Tibial artery (tissue), 4 donors: ENCODE measurements around the gene SYNE3.

Source experiments
- DNase-seq, 2 donors: peaks; one replicate each; pipeline ENCODE4 v3.0.0-alpha.2; 2019
- H3K27ac ChIP-seq, 2 donors: fragments of 200-600 bp; sonication (generic) in 1 of 2; 1 replicate in 1 of 2; 2 replicates in 1 of 2; pipeline ENCODE4 v1.5.1; 2018 to 2019; ENCODE audit warnings: mild to moderate bottlenecking in 1 of 2
- H3K27me3 ChIP-seq, 2 donors: fragments of 200-600 bp; sonication (generic) in 1 of 2; one replicate each; pipeline versions ENCODE4 v1.5.1 to v1.6.0; 2016 to 2019
- H3K36me3 ChIP-seq, 3 donors: fragments of 200-600 bp; sonication (generic) in 2 of 3; one replicate each; pipeline ENCODE4 v1.5.1; 2016 to 2019; ENCODE audit warnings: mild to moderate bottlenecking in 2 of 3
- H3K4me1 ChIP-seq, 4 donors: fragments of 200-600 bp; sonication (generic) in 2 of 4; 1 replicate in 3 of 4; 2 replicates in 1 of 4; pipeline ENCODE4 v1.5.1; 2016 to 2019
- H3K4me3 ChIP-seq, 2 donors: fragments of 200-600 bp; sonication (generic) in 1 of 2; 1 replicate in 1 of 2; 2 replicates in 1 of 2; pipeline ENCODE4 v1.5.1; 2018 to 2019; ENCODE audit warnings: mild to moderate bottlenecking in 2 of 2
- H3K9me3 ChIP-seq, 3 donors: fragments of 200-600 bp; sonication (generic) in 1 of 3; one replicate each; pipeline ENCODE4 v1.5.1; 2016 to 2019
- intact Hi-C: fragments of 100-400 bp; cut with DNase I; formaldehyde crosslinking; loops from one replicate; pipeline ENCODE4 v1.15.0; 2023; ENCODE audit warnings: low total_unique reads
- TF ChIP-seq, protein P1 (sequence below), 2 experiments: fragments of 200-600 bp in 1 of 2; fragments of 450-650 bp in 1 of 2; IDR thresholded peaks; one replicate each; pipeline ENCODE4 v1.5.1; 2017 to 2019; ENCODE audit warnings: antibody characterized with exemption in 2 of 2, mild to moderate bottlenecking in 1 of 2, moderate library complexity in 1 of 2

SYNE3 gene

DNA sequence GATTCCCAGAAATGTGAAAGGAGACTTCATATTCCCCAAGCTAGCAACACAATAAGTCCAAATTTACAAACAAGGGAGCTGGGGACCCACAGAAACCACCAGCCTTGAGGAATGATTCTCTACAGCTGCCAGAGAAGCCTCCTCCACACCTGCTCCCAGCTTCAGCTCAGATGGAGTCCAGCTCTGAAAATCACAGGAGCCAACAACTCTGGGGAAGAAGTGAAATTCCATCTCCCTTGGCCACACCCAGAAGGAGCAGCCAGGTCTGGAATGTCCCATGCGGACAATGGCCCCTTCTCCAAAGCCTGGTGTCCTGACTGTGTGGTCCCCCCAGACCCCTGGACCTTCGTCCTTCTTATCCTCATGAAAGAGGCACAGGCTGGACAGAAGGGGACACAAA, 45.4 kb downstream of the SYNE3 start:
- no peak overlapping the region for H3K27ac ChIP-seq
- peaks cover 0 to 24% (median 11%) of the 10 kb centered on the region in 4 donors for H3K4me1 ChIP-seq
- no peak overlapping the region for H3K4me3 ChIP-seq
- TF ChIP-seq, protein P1, sequence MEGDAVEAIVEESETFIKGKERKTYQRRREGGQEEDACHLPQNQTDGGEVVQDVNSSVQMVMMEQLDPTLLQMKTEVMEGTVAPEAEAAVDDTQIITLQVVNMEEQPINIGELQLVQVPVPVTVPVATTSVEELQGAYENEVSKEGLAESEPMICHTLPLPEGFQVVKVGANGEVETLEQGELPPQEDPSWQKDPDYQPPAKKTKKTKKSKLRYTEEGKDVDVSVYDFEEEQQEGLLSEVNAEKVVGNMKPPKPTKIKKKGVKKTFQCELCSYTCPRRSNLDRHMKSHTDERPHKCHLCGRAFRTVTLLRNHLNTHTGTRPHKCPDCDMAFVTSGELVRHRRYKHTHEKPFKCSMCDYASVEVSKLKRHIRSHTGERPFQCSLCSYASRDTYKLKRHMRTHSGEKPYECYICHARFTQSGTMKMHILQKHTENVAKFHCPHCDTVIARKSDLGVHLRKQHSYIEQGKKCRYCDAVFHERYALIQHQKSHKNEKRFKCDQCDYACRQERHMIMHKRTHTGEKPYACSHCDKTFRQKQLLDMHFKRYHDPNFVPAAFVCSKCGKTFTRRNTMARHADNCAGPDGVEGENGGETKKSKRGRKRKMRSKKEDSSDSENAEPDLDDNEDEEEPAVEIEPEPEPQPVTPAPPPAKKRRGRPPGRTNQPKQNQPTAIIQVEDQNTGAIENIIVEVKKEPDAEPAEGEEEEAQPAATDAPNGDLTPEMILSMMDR (IDR thresholded peaks at IDR 0.05): no peak
- no peak for DNase-seq
- no peaks in the 10 kb centered on the region for H3K27me3 ChIP-seq
- no peaks in the 10 kb centered on the region for H3K9me3 ChIP-seq
- peaks cover 16 to 63% (median 60%) of the 10 kb centered on the region in 3 donors for H3K36me3 ChIP-seq
- intact Hi-C loops: no loop called here

DNA sequence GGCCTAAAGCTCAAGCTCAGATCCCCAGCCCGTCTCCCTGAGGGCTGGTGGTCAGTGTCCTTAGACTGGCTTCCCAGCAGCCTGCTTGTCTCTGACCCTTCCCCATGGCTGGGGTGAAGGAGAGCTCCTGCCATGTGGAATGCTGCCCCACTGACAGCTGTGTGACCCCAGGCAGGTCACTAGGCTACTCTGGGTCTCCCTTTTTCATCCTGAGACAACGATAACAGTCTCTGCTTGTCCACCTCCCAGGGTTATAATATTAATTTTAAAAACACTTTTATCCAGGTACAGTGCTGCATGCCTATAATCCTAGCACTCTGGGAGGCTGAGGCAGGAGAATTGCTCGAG, 47.3 kb downstream of the SYNE3 start:
- Histone ChIP-seq H3K4me3 (no peak overlapping the region), H3K36me3 (peaks cover 9 to 65% (median 56%) of the 10 kb centered on the region in 3 donors), H3K4me1 (peaks cover 0 to 24% (median 11%) of the 10 kb centered on the region in 4 donors), H3K27ac (no peak overlapping the region), H3K9me3 (no peaks in the 10 kb centered on the region), H3K27me3 (no peaks in the 10 kb centered on the region)
- no peak for DNase-seq
- intact Hi-C loops: no loop called here
- TF ChIP-seq, protein P1 (IDR thresholded peaks at IDR 0.05): no peak

DNA sequence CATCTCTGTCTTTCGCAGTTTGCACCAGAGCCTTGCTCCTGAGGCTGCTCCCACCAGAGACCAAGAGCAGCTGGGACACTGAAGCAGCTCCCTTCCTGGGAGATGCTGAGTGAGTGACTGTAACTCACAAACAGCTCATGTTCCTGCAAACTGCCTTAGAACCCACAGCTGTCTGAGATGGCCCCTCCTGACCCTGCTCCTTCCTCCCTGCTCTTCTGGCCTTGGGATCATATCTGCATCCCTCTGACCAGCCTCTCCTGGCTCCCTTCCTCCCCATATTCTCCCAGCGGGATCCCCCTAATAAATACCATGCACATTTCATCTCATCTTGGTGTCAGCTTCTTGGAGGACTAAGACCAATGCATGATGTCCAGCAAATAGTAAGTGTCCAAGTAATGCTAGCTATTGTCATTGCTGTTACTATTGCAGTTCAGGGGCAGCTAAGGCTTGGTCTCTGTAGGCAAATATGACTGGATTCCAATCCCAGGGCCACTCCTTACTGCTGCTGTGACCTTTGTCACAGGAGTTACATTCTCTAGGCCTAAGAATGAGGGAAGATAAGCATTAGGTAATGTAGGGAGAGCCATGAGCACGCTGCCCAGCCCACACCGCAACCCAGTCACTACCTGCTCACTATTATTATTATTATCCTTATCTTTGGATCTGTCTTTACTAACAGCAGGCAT, 47.9 kb downstream of the SYNE3 start:
- Histone ChIP-seq H3K4me3 (no peak overlapping the region), H3K9me3 (no peaks in the 10 kb centered on the region), H3K27me3 (no peaks in the 10 kb centered on the region), H3K36me3 (peaks cover 7 to 65% (median 51%) of the 10 kb centered on the region in 3 donors), H3K27ac (no peak overlapping the region), H3K4me1 (peaks cover 0 to 24% (median 11%) of the 10 kb centered on the region in 4 donors)
- no peak for DNase-seq
- intact Hi-C loops: no loop called here
- TF ChIP-seq, protein P1 (IDR thresholded peaks at IDR 0.05): no peak

DNA sequence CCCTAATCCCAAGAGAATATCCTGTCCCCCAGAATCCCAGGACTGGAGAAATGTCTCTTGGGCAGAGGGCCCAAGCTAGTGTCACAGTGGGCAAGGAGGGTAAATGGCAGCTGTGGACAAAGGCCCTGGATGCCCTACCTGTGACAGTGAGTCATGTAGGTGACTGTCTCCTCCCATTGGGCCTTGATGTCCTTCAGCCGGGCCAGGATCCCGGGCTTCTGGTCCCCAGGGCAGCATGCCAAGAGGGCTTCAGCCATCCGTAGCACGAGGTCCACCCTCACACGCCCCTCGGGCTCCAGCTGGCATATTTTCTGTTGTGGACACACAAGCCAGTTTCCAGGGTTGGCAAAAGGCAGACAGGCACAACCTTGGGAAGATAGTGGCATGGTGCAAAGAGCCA, 48.8 kb downstream of the SYNE3 start:
- no peak for DNase-seq
- Histone ChIP-seq H3K27ac (no peak overlapping the region), H3K36me3 (peaks cover 7 to 65% (median 47%) of the 10 kb centered on the region in 3 donors), H3K9me3 (no peaks in the 10 kb centered on the region), H3K4me3 (no peak overlapping the region), H3K27me3 (no peaks in the 10 kb centered on the region), H3K4me1 (peaks cover 0 to 16% (median 6%) of the 10 kb centered on the region in 4 donors)
- TF ChIP-seq, protein P1 (IDR thresholded peaks at IDR 0.05): no peak
- intact Hi-C loops: no loop called here

DNA sequence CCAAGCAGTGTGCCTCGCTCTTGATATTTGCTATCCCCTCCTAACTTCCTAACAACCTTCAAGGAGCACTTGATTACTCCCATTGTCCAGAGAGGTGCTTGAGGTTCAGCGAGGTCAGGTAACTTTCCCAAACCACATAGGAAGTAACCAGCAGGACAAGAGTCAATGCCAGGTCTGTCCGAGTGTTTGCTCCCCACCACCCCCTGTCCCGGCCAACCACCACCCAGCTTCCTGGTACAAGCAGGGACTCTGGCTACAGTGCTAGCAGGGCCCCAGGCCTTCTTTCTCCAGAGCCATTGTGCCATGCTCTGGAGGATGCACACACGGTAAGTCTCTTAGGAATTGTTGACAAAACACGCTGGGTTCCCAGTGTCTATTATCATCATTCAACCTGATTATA, 49.2 kb downstream of the SYNE3 start:
- intact Hi-C loops: no loop called here
- H3K36me3 ChIP-seq: peaks cover 7 to 68% (median 47%) of the 10 kb centered on the region in 3 donors
- no peak overlapping the region for H3K4me3 ChIP-seq
- no peak for DNase-seq
- no peak overlapping the region for H3K27ac ChIP-seq
- no peaks in the 10 kb centered on the region for H3K9me3 ChIP-seq
- TF ChIP-seq, protein P1 (IDR thresholded peaks at IDR 0.05): no peak
- H3K4me1 ChIP-seq: peaks cover 0 to 12% (median 2%) of the 10 kb centered on the region in 4 donors
- no peaks in the 10 kb centered on the region for H3K27me3 ChIP-seq
